ENCODE data around the gene MED29. TPM values are rescaled to one million over a fixed set of nuclear protein-coding genes. Genes with fewer than 3 reads are reported as not detected.

The MED29 gene
- total RNA-seq, 1 experiment from 2014 or later = 739 TPM

- intact Hi-C loops (cut with micrococcal nuclease; ENCODE audit: unreplicated experiment) (no loop called here), in situ Hi-C loops (cut with HindIII; ENCODE audit: low pct_unique_long_range_greater_than_20kb, low sequenced_read_pairs) (loop anchor here (10.0 kb wide), 1 partner anchor 55 kb away; the partner anchor contains the start of gene IFNL1)
- ChIA-PET POLR2A (interaction anchor here (0.5 to 3.5 kb wide), 7 partner anchors 13 to 857 kb away, joined by 3 to 26 read pairs (median 8); partner anchors contain the start of genes MED29, PAF1 and RPS16), CTCF (interaction anchor here (0.5 to 1.8 kb wide), 8 partner anchors 10 to 443 kb away, joined by 3 to 5 read pairs (median 4); partner anchors contain the start of gene PLEKHG2)
- DNase-seq (ENCODE audit: low read depth, low spot score) (no peak), ATAC-seq (0 out of 2 replicates have a peak, but pooled peaks have one; percentile 14)
- Histone ChIP-seq H3K36me3 (ENCODE audit: control insufficient read depth, insufficient read depth, low read length) (peaks cover 84% of the 10 kb centered on the region), H3K4me1 (ENCODE audit: control insufficient read depth, insufficient read depth, low read length) (peaks cover 20% of the 10 kb centered on the region), H3K4me3 (ENCODE audit: low read depth in 2 of 2, low read length in 2 of 2) (no peak overlapping the region), H3K27ac (ENCODE audit: low read length) (no peak overlapping the region), H3K9me3 (ENCODE audit: control insufficient read depth, insufficient read depth, low read depth, low read length) (no peaks in the 10 kb centered on the region), H3K27me3 (ENCODE audit: control insufficient read depth, insufficient read depth, low read length) (no peaks in the 10 kb centered on the region)
- no TSS peak for BruUV-seq (replicated peaks)
- TF ChIP-seq REST (IDR thresholded peaks at IDR 0.05; ENCODE audit: insufficient read depth in 1 of 2, low read depth in 2 of 2, low read length in 1 of 2) = no peak
- no peak for TF ChIP-seq CTCF (IDR thresholded peaks at IDR 0.05)
- TF ChIP-seq POLR2AphosphoS5 (IDR thresholded peaks at IDR 0.05; ENCODE audit: low read depth, low read length) = no peak
- no peak for TF ChIP-seq TCF7L2 (IDR thresholded peaks at IDR 0.05; ENCODE audit: low read depth, low read length)
- TF ChIP-seq SIN3A (IDR thresholded peaks at IDR 0.05; ENCODE audit: borderline replicate concordance, insufficient read depth, low read depth, low read length) = no peak
Measured at GRCh38 chr19:39349326-39349725, 41.9 kb upstream of the MED29 start.

GRCh38 chr19:39350156-39350555 lies 41.0 kb upstream of the MED29 start:
- peaks cover 12% of the 10 kb centered on the region for H3K4me1 ChIP-seq (ENCODE audit: control insufficient read depth, insufficient read depth, low read length)
- ATAC-seq (no peak), DNase-seq (ENCODE audit: low read depth, low spot score) (no peak)
- H3K27me3 ChIP-seq (ENCODE audit: control insufficient read depth, insufficient read depth, low read length) = no peaks in the 10 kb centered on the region
- no peak for TF ChIP-seq REST (IDR thresholded peaks at IDR 0.05; ENCODE audit: insufficient read depth in 1 of 2, low read depth in 2 of 2, low read length in 1 of 2)
- TF ChIP-seq POLR2AphosphoS5 (IDR thresholded peaks at IDR 0.05; ENCODE audit: low read depth, low read length) = no peak
- no peak for TF ChIP-seq SIN3A (IDR thresholded peaks at IDR 0.05; ENCODE audit: borderline replicate concordance, insufficient read depth, low read depth, low read length)
- no peak for TF ChIP-seq TCF7L2 (IDR thresholded peaks at IDR 0.05; ENCODE audit: low read depth, low read length)
- in situ Hi-C loops (cut with HindIII; ENCODE audit: low pct_unique_long_range_greater_than_20kb, low sequenced_read_pairs) (loop anchor here (5.0 kb wide), 2 partner anchors 42 to 197 kb away; partner anchors contain the start of genes MED29 and PAF1), intact Hi-C loops (cut with micrococcal nuclease; ENCODE audit: unreplicated experiment) (no loop called here)
- ChIA-PET CTCF (interaction anchor here (0.6 to 1.8 kb wide), 12 partner anchors 8 to 417 kb away, joined by 3 to 12 read pairs (median 4); partner anchors contain the start of gene SAMD4B), POLR2A (interaction anchor here (0.6 to 3.5 kb wide), 12 partner anchors 9 to 151 kb away, joined by 3 to 26 read pairs (median 4); partner anchors contain the start of genes MED29 and PAF1)
- H3K36me3 ChIP-seq (ENCODE audit: control insufficient read depth, insufficient read depth, low read length) = peaks cover 84% of the 10 kb centered on the region
- no peak overlapping the region for H3K4me3 ChIP-seq (ENCODE audit: low read depth in 2 of 2, low read length in 2 of 2)
- no peak overlapping the region for H3K27ac ChIP-seq (ENCODE audit: low read length)
- H3K9me3 ChIP-seq (ENCODE audit: control insufficient read depth, insufficient read depth, low read depth, low read length) = no peaks in the 10 kb centered on the region
- no TSS peak for BruUV-seq (replicated peaks)
